ENCODE measurements around the gene SYAP1.

The SYAP1 gene

DNA sequence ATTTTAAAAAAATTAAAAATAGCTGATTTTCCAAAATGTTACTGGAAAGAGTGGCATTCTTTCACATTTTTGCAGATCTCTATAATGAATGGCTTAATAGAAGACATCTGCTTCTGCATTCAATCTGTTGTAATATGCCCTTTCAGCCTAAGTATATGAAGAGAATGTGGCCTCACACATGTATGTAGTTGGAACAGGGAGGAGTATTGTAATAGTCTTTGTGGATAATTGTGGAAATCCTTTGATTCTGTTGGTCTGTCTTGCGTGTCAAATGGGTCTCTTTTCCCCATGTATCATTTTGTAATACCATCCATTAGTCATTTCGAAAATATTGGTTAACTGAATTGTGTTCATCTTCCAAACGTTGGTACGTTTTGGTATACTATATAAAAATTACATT lies 78.4 kb downstream of the SYAP1 start:
- no peak for TF ChIP-seq ZFX (IDR thresholded peaks at IDR 0.05)
- TF ChIP-seq, protein P1, sequence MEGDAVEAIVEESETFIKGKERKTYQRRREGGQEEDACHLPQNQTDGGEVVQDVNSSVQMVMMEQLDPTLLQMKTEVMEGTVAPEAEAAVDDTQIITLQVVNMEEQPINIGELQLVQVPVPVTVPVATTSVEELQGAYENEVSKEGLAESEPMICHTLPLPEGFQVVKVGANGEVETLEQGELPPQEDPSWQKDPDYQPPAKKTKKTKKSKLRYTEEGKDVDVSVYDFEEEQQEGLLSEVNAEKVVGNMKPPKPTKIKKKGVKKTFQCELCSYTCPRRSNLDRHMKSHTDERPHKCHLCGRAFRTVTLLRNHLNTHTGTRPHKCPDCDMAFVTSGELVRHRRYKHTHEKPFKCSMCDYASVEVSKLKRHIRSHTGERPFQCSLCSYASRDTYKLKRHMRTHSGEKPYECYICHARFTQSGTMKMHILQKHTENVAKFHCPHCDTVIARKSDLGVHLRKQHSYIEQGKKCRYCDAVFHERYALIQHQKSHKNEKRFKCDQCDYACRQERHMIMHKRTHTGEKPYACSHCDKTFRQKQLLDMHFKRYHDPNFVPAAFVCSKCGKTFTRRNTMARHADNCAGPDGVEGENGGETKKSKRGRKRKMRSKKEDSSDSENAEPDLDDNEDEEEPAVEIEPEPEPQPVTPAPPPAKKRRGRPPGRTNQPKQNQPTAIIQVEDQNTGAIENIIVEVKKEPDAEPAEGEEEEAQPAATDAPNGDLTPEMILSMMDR (conservative IDR thresholded peaks at IDR 0.05), result no peak
- no peak overlapping the region for H3K27ac ChIP-seq

DNA sequence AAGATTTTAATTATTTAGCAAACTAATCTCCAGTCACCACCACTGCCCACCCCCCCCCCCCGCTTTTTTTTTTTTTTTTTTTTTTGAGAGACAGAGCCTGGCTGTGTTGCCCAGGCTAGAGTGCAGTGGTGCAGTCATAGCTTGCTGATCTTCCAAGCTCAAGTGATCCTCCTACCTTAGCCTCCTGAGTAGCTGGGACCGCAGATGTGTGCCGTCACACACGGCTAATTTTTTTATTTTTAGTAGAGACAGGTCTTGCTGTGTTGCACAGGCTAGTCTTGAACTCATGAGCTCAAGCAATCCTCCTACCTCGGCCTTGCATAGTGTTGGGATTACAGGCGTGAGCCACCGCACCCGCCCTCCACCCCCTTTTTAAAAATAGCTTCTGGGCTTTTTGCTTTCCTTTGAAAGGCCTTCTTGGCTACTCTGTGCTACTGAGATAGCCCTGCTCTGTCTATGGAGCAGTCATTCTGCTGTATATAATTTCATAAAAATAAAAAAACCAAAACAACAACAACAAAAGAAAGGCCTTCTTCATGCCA lies 85.6 kb downstream of the SYAP1 start:
- no peak overlapping the region for H3K27ac ChIP-seq
- TF ChIP-seq, protein P1 (conservative IDR thresholded peaks at IDR 0.05), result no peak
- TF ChIP-seq ZFX (IDR thresholded peaks at IDR 0.05), result no peak

DNA sequence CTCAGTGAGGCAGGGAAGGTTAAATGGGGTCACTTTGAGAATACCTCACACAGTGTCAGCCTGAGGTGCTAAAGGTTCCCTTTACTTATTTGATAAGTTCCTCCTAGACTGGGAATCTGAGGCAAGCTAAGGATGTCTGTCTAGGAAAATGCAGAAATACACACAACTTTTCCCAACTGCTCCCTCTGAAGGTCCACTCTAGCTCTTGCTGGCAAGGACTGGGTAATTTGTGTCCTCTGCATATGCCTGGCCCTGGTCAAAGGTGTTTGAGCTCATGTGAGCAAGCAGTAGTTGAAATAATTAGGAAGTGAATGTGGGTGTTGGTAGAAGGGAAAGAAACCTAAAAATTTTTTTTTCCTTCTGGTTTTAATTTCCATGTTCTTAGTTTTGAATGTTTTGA lies 88.1 kb downstream of the SYAP1 start:
- no peak for TF ChIP-seq ZFX (IDR thresholded peaks at IDR 0.05)
- TF ChIP-seq, protein P1 (conservative IDR thresholded peaks at IDR 0.05), result no peak
- H3K27ac ChIP-seq, result no peak overlapping the region

DNA sequence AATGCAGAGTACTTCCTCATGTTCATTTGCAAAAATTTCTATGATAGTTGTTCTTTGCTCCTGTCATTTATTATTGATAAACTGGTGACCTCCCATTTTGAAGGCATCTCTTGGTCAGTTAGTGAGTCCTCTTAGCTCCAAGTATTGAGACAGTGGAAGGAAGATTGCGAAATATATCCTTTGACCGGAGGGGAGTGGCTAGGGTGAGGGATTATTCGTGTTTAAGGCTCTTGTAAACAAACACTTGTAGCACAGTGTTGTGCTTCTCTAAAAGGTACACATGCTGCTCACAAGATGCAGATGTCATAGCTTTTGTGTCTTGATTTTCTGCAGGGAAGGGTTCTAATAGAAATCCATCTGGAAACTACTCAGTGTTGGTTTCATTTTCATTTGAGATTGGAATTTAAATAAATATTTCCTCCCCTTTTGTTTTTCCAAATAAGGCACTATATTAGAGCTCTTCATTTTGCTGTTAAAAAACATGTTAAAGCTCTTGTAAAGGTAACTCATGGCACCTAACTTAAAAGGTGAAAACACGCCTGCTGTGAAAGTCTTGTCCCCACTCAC lies 88.6 kb downstream of the SYAP1 start:
- H3K27ac ChIP-seq, result no peak overlapping the region

DNA sequence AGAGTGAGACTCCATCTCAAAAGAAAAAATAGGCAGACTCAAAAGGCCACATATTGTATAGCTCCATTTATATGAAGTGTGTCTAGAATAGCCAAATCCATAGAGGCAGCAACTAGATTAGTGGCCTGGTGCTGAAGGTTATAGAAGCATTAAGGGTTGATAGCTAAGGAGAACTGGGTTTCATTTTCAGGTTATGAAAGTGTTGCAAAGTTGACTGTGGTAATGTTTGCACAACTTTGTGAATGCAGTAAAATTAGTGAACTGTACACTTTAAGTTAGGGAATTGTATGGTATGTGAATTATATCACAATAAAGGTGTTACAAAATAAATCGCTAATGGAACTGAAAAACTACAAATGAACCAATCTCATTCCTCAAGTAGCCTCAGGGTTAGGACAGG lies 95.2 kb downstream of the SYAP1 start:
- TF ChIP-seq ZFX (IDR thresholded peaks at IDR 0.05), result no peak
- TF ChIP-seq, protein P1 (conservative IDR thresholded peaks at IDR 0.05), result no peak

More for the DNA sequence above, 88.6 kb downstream of the SYAP1 start:
- TF ChIP-seq, protein P1 (conservative IDR thresholded peaks at IDR 0.05), result no peak
- TF ChIP-seq ZFX (IDR thresholded peaks at IDR 0.05), result no peak

More for the DNA sequence above, 95.2 kb downstream of the SYAP1 start:
- no peak overlapping the region for H3K27ac ChIP-seq

Data from C4-2B (cell line).